Iris pigment epithelial cell (primary cell): ENCODE data around the gene NPAS2.
A peak's percentile ranks its signal among the peaks of the same experiment; 100 is the strongest.

ENCODE experiments used
- DNase-seq: peaks from one replicate; pipeline ENCODE4 v3.0.0-alpha.2; 2011; ENCODE audit warnings: low read depth

Gene NPAS2

DNA sequence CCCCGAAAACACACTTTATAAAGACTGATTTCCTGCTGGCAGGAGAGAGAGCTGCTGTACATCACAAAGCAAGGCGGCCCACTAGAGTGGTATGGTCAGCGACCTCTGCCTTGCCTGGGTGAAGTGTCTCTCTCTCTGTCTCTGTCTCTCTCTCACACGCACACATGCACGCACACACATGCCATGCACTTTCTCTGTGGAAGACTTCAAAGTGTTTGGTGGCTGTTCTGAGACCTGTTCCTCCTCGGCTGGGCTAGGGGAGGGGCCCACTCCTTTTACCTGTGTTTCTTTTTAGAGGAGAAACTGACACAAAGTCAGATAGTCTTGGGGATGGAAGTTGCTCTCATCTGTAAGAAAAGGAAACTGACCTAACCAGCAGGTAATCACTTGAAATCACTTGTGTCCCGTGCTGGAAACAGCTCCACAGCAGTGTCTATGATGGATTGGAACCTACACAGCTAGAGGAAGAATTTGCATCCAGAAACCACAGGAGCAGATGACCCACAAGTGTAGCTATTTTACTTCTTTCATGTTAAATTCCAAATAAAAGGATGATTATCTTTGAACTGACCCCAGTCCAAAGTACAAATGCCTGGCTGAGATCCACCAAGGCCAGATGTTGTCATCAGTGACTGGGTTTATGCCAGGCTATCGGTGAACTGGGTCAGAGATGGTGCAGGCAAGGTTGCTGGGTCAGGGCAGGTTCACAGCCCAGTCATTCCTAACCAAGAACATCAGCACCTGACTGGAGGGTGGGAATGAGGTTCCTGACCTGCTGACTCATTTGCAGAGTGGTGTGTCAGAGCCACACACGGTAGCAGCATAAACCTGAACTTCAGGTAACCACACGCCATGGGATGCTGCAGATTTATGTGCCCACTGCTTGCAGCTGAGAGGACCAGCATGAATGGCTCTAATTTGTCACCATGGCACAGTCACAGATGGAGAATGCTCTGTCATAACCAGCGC, 63.0 kb downstream of the NPAS2 start:
- no peak for DNase-seq

GRCh38 chr2:100884145-100884621, 64.2 kb downstream of the NPAS2 start:
- DNase-seq = no peak

DNA sequence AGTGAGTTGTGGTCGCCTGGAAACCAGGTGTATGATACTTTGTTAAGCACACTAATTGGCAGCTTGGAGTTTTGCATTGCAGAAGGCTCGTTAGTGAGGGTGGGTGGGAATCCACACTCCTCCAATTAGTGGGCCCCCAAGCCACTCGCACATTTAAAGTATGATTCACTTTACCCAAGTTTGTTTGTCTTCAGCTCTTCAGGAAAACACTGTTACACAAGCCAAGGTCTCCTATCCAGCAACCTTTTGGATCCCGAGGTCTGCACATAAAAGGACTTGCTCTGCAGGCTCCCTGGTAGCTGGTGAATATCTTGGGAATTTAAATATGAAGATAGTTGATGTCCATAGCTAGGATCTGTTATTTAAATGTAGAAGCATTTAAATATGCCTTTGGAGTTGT, 66.1 kb downstream of the NPAS2 start:
- no peak for DNase-seq

GRCh38 chr2:100887039-100887578, 67.2 kb downstream of the NPAS2 start:
- DNase-seq = no peak

DNA sequence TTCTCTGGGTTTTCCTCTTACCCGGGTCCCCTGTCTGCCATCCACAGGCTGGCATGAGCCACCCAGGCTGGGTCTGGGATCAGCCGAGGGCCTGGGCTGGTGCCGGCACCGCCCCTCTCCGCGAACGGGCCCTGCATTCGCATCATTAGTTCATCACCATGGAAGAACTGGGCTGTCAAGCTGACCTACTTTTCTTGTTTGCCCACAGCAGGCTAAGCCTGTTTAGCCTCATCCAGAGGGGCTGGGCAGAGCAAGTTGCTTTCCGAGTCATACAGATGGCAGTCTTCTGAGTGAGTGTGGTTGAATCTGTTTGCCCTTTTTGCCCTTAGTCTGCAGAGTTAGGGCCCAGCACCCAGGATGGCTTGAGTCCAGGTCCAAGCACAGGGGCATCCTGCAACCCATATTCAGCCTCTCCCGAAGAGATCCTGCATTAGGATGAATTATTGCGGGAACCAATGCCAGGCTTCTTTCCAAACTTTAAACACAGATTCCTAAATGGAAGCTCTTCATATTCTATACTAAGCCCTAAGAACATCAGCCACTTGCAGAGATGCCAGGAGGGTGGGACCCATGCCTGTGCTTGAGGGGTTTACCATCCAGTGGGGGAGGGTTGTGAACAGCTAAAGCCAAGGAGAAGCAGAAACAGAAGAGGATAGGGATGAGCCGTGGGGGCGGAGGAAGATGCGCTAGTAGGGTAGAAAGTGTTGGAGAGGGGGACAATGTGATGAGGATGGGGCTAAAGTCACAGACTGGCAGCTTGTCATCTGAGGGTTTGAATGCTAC, 68.0 kb downstream of the NPAS2 start:
- no peak for DNase-seq

GRCh38 chr2:100888601-100889000, 68.7 kb downstream of the NPAS2 start:
- no peak for DNase-seq

GRCh38 chr2:100889286-100889685, 69.3 kb downstream of the NPAS2 start:
- DNase-seq = no peak

- DNase-seq = peak; percentile 69
These were observed 72.1 kb downstream of the NPAS2 start for GRCh38 chr2:100891906-100892642.

DNA sequence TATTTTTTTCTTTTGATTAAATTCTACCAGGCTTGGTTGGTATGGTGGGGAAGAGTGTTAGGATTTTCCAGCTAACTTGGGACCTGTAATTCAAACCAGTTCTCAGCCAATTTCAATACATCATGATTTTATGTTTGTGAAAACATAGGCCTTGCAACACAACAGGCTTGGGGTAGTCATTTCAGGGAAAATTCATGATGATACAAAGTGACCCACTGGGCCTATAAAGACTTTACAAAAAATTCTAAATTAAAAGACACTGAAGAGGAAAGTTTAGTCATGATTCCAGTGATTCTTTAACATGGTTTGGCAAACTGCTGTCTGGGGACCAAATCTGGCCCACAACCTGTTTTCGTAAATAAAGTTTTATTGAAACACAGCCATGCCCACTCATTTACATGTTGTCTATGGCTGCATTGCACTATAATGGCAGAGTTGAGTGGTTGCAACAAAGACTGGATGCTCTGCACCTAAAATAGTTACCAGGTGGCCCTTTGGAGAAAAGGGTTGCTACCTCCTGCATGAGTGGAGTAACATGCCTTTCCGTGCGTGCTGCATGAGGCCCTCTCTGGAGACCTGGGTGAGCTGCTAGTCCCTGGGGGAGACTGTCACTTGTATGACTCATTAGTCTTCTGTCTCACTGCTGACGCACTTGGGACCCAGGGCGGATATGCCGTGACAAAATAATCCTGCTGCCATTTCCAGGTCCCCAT, 73.6 kb downstream of the NPAS2 start:
- no peak for DNase-seq

GRCh38 chr2:100894105-100894795, 74.3 kb downstream of the NPAS2 start:
- no peak for DNase-seq

DNA sequence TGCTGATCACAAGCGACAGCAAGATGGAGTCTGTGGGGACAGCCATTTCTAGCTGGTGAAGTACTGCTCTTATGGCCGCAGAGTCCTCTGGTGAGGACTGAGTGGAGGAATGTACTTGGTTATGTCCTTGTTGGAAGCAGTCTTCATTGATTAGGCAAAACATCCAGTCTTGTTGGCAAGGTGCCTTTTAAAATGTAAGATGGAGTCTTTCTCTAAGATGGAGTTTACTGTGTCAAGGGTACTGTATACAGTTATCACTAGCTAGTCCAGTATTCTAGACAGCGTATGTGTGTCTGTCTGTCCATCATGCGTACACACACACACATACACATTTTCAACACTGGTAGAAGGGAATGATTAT, 74.8 kb downstream of the NPAS2 start:
- no peak for DNase-seq

DNA sequence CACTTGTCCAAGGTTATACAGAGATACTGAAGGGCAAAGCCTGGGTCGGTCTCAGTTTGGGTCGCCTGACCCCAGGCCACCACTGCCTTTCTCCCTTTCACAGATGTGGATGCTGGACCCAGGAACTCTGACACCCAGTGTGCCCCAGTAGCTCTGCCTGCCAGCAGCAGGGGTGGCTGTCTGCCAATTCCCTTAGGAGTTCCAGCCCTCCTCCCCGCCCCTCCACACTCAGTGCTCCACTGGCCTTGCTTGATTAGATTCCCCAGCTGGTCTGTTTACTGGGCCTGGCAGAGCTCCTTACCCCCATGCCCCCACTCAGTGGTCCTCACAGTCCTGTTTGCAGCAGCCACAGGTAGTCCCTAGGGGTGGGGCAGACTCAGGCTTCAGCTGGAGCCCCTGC, 75.5 kb downstream of the NPAS2 start:
- DNase-seq = no peak

- DNase-seq = no peak
These were observed 76.2 kb downstream of the NPAS2 start for GRCh38 chr2:100895934-100896685.

DNA sequence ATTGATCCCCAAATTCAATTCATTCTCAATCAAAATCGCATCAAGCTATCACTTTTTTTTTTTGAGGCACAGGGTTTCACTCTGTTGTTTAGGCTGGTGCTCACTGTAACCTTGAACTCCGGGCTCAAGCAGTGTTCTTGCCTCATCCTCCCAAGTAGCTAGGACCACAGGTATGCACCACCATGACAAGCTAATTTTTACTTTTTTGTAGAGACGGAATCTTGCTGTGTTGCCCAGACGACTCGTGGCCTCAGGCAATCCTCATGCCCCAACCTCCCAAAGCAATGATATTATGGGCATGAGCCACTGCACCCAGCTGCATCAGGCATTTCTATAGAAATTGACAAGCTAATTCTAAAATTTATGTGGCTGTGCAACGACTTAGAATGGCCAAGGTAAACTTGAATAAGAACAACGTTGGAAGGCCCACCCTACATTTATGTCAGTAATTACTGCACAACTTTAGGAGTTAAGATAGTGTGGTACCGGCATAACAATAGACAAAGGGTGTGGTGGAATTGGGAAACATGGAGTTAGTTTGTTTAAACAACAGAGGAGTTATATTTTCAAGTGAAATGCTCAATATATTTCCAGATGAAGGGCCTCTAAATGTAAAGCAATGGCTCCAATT, 78.2 kb downstream of the NPAS2 start:
- DNase-seq = no peak

- DNase-seq = peak; percentile 44
These were observed 80.3 kb downstream of the NPAS2 start for GRCh38 chr2:100900156-100900795.

DNA sequence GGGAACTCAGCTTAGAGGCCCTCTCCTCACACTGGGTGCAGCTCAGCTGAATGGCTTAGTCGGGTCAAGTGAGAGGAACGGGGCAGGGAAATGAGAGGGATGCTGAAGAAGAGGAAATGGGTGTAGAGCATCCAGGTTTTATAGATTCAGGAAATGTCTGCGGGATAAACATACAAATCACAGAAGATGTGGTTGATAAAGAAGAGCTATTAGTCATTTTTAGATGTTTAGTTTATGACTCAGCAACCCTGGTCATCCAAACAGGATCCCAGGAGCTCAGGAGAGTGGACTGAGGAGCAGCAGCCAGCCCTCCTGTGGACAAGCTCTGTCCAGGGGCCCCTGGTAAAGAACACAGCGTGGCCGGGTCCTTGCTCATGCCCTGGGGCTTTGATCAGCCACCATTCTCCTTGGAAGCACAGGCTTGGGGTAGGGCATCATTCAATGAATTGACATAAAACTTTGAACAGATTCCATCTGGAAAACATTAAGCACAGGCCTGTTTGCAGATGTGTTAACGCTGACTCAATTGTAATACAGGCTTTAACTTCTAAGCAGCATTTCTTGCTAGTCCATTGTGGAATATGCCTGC, 83.0 kb downstream of the NPAS2 start:
- DNase-seq = peak; percentile 95

GRCh38 chr2:100903534-100904258, 83.8 kb downstream of the NPAS2 start:
- peak; percentile 31 for DNase-seq
